A549 (cell line): Measurements from ENCODE around the gene CAMTA1. TPM values are rescaled to one million over a fixed set of nuclear protein-coding genes. Genes with fewer than 3 reads are reported as not detected.
"Not testable (repeated sequence)": the region's sequence is repeated elsewhere in the genome, so short reads cannot be mapped to it uniquely, and the experiment has no call there.

Experiments
- ATAC-seq, 2 experiments: fragments of 200-7000 bp in 1 of 2; fragments of >200 bp in 1 of 2; cut with Nextera tagmentation in 1 of 2; cut with Tn5 transposase in 1 of 2; 3 replicates each; pipeline versions ENCODE4 v1.8.0 to v1.9.1; 2018 to 2020; ENCODE audit warnings: mild to moderate bottlenecking in 1 of 2, moderate library complexity in 1 of 2
- CTCF ChIA-PET: fragments of 300-600 bp; sonication (Branson Sonifier 250); formaldehyde crosslinking; extraction: SDS; loops from one replicate; lab custom pipeline; 2021; ENCODE audit warnings: antibody characterized with exemption, inconsistent platforms; lab: Yijun Ruan, JAX
- POLR2A ChIA-PET: fragments of 350-600 bp; formaldehyde crosslinking; extraction: SDS; loops from one replicate; lab custom pipeline; 2021; ENCODE audit warnings: antibody characterized with exemption, inconsistent platforms; lab: Yijun Ruan, JAX
- DNase-seq, 2 experiments: peaks; one replicate each; pipeline versions ENCODE4 v3.0.0 to v3.0.0-alpha.2; 2011 to 2016; ENCODE audit warnings: low read depth in 1 of 2, low spot score in 1 of 2
- FAIRE-seq: peaks from 2 replicates; lab custom pipeline; 2011; peaks lifted over from hg19 to GRCh38; lab: Jason Lieb, UNC
- H3K27ac ChIP-seq, 2 experiments: fragments of >200 bp; sonication (Bioruptor Twin); formaldehyde crosslinking; 3 replicates each; pipeline ENCODE4 v1.5.1; 2016 to 2017
- H3K4me1 ChIP-seq: fragments of >200 bp; sonication (Bioruptor Twin); formaldehyde crosslinking; 3 replicates; pipeline ENCODE4 v1.6.1; 2016
- H3K4me2 ChIP-seq: fragments of >200 bp; sonication (Bioruptor Twin); formaldehyde crosslinking; 3 replicates; pipeline ENCODE4 v1.6.1; 2016
- H3K4me3 ChIP-seq: fragments of >200 bp; sonication (Bioruptor Twin); formaldehyde crosslinking; 3 replicates; pipeline ENCODE4 v1.5.1; 2016
- H3K9me3 ChIP-seq: fragments of >200 bp; sonication (Bioruptor Twin); formaldehyde crosslinking; 3 replicates; pipeline ENCODE4 v1.6.1; 2016
- CHD2 ChIP-seq: fragments of 150-350 bp; IDR thresholded peaks from 2 replicates; pipeline ENCODE4 v1.6.1; 2014; ENCODE audit warnings: low read length; ENCODE audit not compliant: partially characterized antibody
- EHMT2 ChIP-seq: fragments of 200-600 bp; sonication (generic); IDR thresholded peaks from 2 replicates; pipeline ENCODE4 v1.6.1; 2016; ENCODE audit warnings: antibody characterized with exemption, low read depth, mild to moderate bottlenecking, moderate library complexity
- EP300 ChIP-seq, 2 experiments: fragments of >200 bp; sonication (Bioruptor Twin); formaldehyde crosslinking; IDR thresholded peaks; 2 replicates in 1 of 2; 3 replicates in 1 of 2; pipeline ENCODE4 v1.6.1; 2016 to 2017
- ESRRA ChIP-seq: fragments of 150-350 bp; IDR thresholded peaks from 2 replicates; pipeline ENCODE4 v1.6.1; 2014; ENCODE audit warnings: mild to moderate bottlenecking, low read length, borderline replicate concordance
- FOSB ChIP-seq: fragments of 250-450 bp; sonication (Bioruptor Pico); IDR thresholded peaks from 2 replicates; pipeline ENCODE4 v1.5.0; 2020; ENCODE audit warnings: mild to moderate bottlenecking, moderate library complexity
- FOSL2 ChIP-seq, 2 experiments: fragments of 450-650 bp in 1 of 2; fragments of >200 bp in 1 of 2; sonication (Bioruptor Twin) in 1 of 2; formaldehyde crosslinking; IDR thresholded peaks; 2 replicates each; pipeline versions ENCODE4 v1.5.0 to v1.6.1; 2016 to 2020; ENCODE audit warnings: mild to moderate bottlenecking in 1 of 2, moderate library complexity in 1 of 2
- GATA3 ChIP-seq: IDR thresholded peaks from 2 replicates; pipeline ENCODE4 v1.6.1; 2012; ENCODE audit warnings: borderline replicate concordance
- HDAC2 ChIP-seq: fragments of 200-600 bp; sonication (generic); IDR thresholded peaks from 2 replicates; pipeline ENCODE4 v1.6.1; 2016
- HOXA7 ChIP-seq: fragments of 250-450 bp; sonication (Bioruptor Pico); IDR thresholded peaks from 2 replicates; pipeline ENCODE4 v1.5.0; 2020; ENCODE audit warnings: mild to moderate bottlenecking, moderate library complexity
- HOXB13 ChIP-seq: fragments of 250-450 bp; sonication (Bioruptor Pico); IDR thresholded peaks from 2 replicates; pipeline ENCODE4 v1.5.0; 2020; ENCODE audit warnings: low read depth, mild to moderate bottlenecking, moderate library complexity
- HOXB5 ChIP-seq: fragments of 250-450 bp; sonication (Bioruptor Pico); IDR thresholded peaks from 2 replicates; pipeline ENCODE4 v1.5.0; 2020; ENCODE audit warnings: mild to moderate bottlenecking, moderate library complexity
- JUN ChIP-seq, 2 experiments: fragments of >200 bp; sonication (Bioruptor Twin); formaldehyde crosslinking; IDR thresholded peaks; 2 replicates in 1 of 2; 3 replicates in 1 of 2; pipeline ENCODE4 v1.6.1; 2016 to 2017
- MAFK ChIP-seq: fragments of 450-650 bp; IDR thresholded peaks from 2 replicates; pipeline ENCODE4 v1.6.1; 2014; ENCODE audit not compliant: partially characterized antibody
- PBX3 ChIP-seq: IDR thresholded peaks from 2 replicates; pipeline ENCODE4 v1.6.1; 2012
- PHF8 ChIP-seq: fragments of 200-600 bp; sonication (generic); IDR thresholded peaks from 2 replicates; pipeline ENCODE4 v1.6.1; 2016; ENCODE audit warnings: low read depth, mild to moderate bottlenecking, antibody characterized with exemption, moderate library complexity, borderline replicate concordance
- POLR2AphosphoS2 ChIP-seq: conservative IDR thresholded peaks from 2 replicates; pipeline ENCODE4 v1.6.1; 2012; ENCODE audit warnings: low read length, improper control_type of control experiment, inconsistent platforms
- RARB ChIP-seq: fragments of 250-450 bp; sonication (Bioruptor Pico); IDR thresholded peaks from 2 replicates; pipeline ENCODE4 v1.8.0; 2021; ENCODE audit warnings: mild to moderate bottlenecking, moderate library complexity
- RCOR1 ChIP-seq: fragments of 150-350 bp; IDR thresholded peaks from 2 replicates; pipeline ENCODE4 v1.6.1; 2014; ENCODE audit warnings: antibody characterized with exemption, low read length, low read depth
- SREBF2 ChIP-seq: fragments of 450-650 bp; IDR thresholded peaks from 2 replicates; pipeline ENCODE4 v1.6.1; 2014; ENCODE audit warnings: mild to moderate bottlenecking, moderate library complexity
- TFCP2L1 ChIP-seq: fragments of 250-450 bp; sonication (Bioruptor Pico); IDR thresholded peaks from 2 replicates; pipeline ENCODE4 v1.5.0; 2021; ENCODE audit warnings: mild to moderate bottlenecking
- TP53 ChIP-seq: fragments of 250-450 bp; sonication (Bioruptor Pico); IDR thresholded peaks from 2 replicates; pipeline ENCODE4 v1.5.0; 2021; ENCODE audit warnings: mild to moderate bottlenecking, moderate library complexity
- WGBS: methylation state at CpG from one replicate; pipeline ENCODE4 v1.1.6; 2017; ENCODE audit errors: missing lambda C conversion rate; 5-methylcytosine and 5-hydroxymethylcytosine counted together
- polyA plus RNA-seq, 4 experiments: library from polyadenylated mRNA; depleted of rRNA in 3 of 4; stranded (reverse); fragments of >200 nt; fragmentation: RNase III in 1 of 4; extraction: RNeasy Plus Mini Kit Qiagen cat#74134 plus additional on column Dnase treatment in 1 of 4; gene quantifications; 2 replicates in 3 of 4; 3 replicates in 1 of 4; pipeline ENCODE4 v1.2.3, GENCODE V29; 2011 to 2017
- TF ChIP-seq, protein P1 (sequence below): fragments of 450-650 bp; IDR thresholded peaks from 2 replicates; pipeline ENCODE4 v1.6.1; 2014; ENCODE audit warnings: antibody characterized with exemption
- TF ChIP-seq, protein P2 (sequence below): IDR thresholded peaks from 2 replicates; pipeline ENCODE4 v1.6.1; 2012
- TF ChIP-seq, protein P3 (sequence below): fragments of >200 bp; sonication (Bioruptor Twin); formaldehyde crosslinking; IDR thresholded peaks from 3 replicates; pipeline ENCODE4 v1.5.1; 2016

Gene CAMTA1
- polyA plus RNA-seq, 2 of the 4 experiments (the other 2 are of a cell fraction): 58.8 to 75.0 TPM

DNA sequence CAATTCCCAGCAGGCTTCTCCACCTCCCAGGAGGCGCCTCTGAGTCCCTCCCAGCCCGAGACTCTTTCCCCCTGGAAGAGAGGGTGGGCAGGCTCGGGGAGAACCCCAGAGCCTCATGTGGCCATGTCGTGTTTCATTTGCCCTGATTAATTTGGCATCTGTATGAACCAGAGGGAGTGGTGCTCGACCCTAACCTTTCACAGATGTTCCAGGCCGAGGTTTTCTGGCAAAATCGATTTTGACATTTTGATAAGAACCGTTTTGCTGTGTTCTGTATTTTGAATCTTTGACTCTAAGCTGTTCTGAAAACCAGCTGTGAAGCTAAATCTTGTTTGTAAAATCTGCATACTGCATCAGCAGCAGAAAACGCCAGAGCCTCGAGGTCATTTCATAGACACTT, 367.4 kb downstream of the CAMTA1 start:
- no peaks in the 10 kb centered on the region for H3K9me3 ChIP-seq
- TF ChIP-seq, protein P1, sequence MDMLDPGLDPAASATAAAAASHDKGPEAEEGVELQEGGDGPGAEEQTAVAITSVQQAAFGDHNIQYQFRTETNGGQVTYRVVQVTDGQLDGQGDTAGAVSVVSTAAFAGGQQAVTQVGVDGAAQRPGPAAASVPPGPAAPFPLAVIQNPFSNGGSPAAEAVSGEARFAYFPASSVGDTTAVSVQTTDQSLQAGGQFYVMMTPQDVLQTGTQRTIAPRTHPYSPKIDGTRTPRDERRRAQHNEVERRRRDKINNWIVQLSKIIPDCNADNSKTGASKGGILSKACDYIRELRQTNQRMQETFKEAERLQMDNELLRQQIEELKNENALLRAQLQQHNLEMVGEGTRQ: no peak
- TF ChIP-seq GATA3: no peak
- TF ChIP-seq, protein P2, sequence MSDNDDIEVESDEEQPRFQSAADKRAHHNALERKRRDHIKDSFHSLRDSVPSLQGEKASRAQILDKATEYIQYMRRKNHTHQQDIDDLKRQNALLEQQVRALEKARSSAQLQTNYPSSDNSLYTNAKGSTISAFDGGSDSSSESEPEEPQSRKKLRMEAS: no peak
- H3K4me1 ChIP-seq: no peaks in the 10 kb centered on the region
- H3K27ac ChIP-seq: no peak overlapping the region
- POLR2A ChIA-PET: no interaction called here
- DNase-seq: no peak
- no peak for ATAC-seq
- H3K4me3 ChIP-seq: no peak overlapping the region
- no peak for FAIRE-seq
- 68% methylated on average over 10 of the region's 10 CpGs for WGBS
- H3K4me2 ChIP-seq: no peak overlapping the region
- CTCF ChIA-PET: no interaction called here

DNA sequence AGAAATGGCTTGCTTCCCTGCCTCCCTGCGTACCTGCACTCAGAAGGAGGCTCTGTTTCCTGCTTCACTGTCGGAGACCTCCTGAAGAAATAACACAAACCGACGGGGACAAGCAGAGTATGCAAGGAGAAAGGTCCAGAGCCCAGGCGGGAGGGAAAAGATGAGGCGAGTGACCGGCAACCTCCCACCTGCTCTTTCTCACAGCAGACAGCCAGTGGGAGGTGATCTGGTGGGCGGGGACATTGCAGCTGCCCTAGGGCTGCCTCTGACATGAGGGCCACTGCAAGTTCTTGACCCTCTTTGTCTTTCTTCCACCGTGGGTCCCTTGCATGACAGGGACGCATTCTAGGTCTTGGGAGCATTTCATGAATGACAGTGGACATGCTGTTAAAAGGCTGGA, 368.2 kb downstream of the CAMTA1 start:
- WGBS: 84% methylated on average over 8 of the region's 10 CpGs
- Histone ChIP-seq H3K4me3 (no peak overlapping the region), H3K9me3 (no peaks in the 10 kb centered on the region), H3K4me2 (no peak overlapping the region)
- POLR2A ChIA-PET: no interaction called here
- CTCF ChIA-PET: interaction anchor here (0.6 kb wide), 1 partner anchor 77 kb away, joined by 4 read pairs; no protein-coding TSS in a partner anchor
- ATAC-seq: no peak
- FAIRE-seq: no peak
- no peak for DNase-seq
- TF ChIP-seq RARB (CRISPR knock-in tag): no peak
- TF ChIP-seq MAFK: no peak
- TF ChIP-seq POLR2AphosphoS2: no peak
- no peak for TF ChIP-seq JUN (IDR thresholded peaks at IDR 0.05)
- TF ChIP-seq FOSB (CRISPR knock-in tag): no peak
- no peak for TF ChIP-seq HOXB5
- no peak for TF ChIP-seq TP53 (CRISPR knock-in tag)
- no peak for TF ChIP-seq HDAC2
- TF ChIP-seq EHMT2: no peak
- no peak for TF ChIP-seq SREBF2
- TF ChIP-seq, protein P1: no peak
- TF ChIP-seq, all 56 proteins: peak for 0
- no peaks in the 10 kb centered on the region for H3K4me1 ChIP-seq
- no peak overlapping the region for H3K27ac ChIP-seq

DNA sequence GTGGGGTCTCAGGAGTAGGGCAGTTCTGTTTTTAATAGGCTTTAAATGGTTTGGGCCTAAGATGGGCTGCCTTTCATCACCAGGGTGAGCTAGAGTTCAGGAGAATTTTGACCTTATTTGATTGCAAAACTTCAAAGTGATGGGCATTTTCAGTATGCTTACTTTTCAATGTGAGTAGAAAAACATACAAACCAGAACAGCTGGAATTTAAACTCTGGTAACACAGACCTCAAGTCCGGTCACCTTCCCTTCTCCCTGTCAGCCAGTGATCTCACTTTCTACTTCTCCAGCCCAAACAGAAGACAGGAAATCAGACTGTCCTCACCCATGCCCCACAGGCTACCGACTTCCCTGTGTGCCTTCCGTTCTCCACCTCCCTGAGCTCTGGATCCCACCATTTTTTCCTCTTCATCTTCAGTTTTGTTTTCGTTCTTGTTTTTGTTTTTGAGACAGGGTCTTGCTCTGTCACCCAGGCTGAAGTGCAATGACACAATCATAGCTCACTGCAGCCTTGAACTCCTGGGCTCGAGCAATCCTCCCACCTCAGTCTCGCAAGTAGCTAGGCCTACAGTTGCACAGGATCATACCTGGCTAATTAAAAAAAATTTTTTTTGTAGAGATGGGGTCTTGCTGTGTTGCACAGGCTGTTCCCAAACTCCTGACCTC, 374.0 kb downstream of the CAMTA1 start:
- ChIA-PET POLR2A (no interaction called here), CTCF (interaction anchor here (0.8 kb wide), 1 partner anchor 18 kb away, joined by 3 read pairs; no protein-coding TSS in a partner anchor)
- FAIRE-seq (no peak), ATAC-seq (no peak), DNase-seq (no peak)
- 80% methylated on average over 6 of the region's 6 CpGs for WGBS
- no peaks in the 10 kb centered on the region for H3K4me1 ChIP-seq
- H3K4me3 ChIP-seq: no peak overlapping the region
- H3K4me2 ChIP-seq: no peak overlapping the region
- no peak overlapping the region for H3K27ac ChIP-seq
- TF ChIP-seq ESRRA: no peak
- no peak for TF ChIP-seq HOXA7
- TF ChIP-seq EP300 (IDR thresholded peaks at IDR 0.05): no peak
- TF ChIP-seq POLR2AphosphoS2: no peak
- peaks cover 10% of the 10 kb centered on the region; the same call in 2 of the 3 replicates for H3K9me3 ChIP-seq

DNA sequence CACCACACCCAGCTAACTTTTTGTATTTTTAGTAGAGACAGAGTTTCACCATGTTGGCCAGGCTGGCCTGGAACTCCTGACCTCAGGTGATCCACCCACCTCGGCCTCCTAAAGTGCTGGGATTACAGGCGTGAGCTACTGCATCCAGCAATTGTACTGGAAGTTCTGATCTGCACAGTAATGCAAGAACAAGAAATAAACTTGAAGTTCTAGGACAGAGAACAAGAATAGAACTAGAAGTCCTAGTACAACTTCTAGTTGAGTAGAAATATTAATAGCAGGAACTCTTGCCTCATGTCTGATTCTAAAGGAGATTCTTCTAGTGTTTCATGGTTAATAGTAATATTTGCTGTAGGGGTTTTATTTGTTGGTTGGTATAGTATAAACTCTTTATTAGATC, 383.3 kb downstream of the CAMTA1 start:
- POLR2A ChIA-PET, H3K4me3 ChIP-seq, H3K9me3 ChIP-seq, H3K4me2 ChIP-seq, CTCF ChIA-PET, FAIRE-seq, ATAC-seq, H3K27ac ChIP-seq, DNase-seq, H3K4me1 ChIP-seq: not testable (repeated sequence)
- no CpG with 5 or more reads among the region's 2 CpGs for WGBS

DNA sequence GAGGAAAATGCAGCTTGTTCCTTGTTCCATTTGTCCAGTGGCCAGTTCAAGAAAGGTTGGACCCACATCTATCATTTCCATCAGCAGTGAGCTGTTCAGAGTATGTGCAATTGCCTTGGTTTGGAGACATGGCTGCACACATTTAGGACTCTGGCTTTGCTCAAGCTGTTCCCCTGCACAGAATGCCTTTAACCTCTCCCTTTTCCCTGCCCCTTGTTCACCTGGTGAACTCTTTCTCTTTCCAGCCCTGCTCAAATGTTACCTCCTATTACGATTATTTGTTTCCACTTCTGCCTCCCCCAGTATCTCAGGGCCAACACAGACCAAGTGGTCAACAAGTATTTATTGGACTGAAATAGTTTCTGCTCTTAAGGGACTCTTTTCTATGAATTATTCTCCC, 385.9 kb downstream of the CAMTA1 start:
- 52% methylated on average over 1 of the region's 1 CpG for WGBS
- FAIRE-seq: no peak
- no peak for ATAC-seq
- Histone ChIP-seq H3K27ac (no peak overlapping the region), H3K4me3 (no peak overlapping the region), H3K9me3 (no peaks in the 10 kb centered on the region), H3K4me2 (no peak overlapping the region), H3K4me1 (no peaks in the 10 kb centered on the region)
- CTCF ChIA-PET: no interaction called here
- no peak for DNase-seq
- POLR2A ChIA-PET: no interaction called here
- TF ChIP-seq PHF8 (no peak), TFCP2L1 (CRISPR knock-in tag) (no peak), HOXB13 (CRISPR knock-in tag) (no peak), EP300 (IDR thresholded peaks at IDR 0.05) (no peak), RCOR1 (no peak), FOSL2 (IDR thresholded peaks at IDR 0.05) (no peak), FOSL2 (CRISPR knock-in tag; IDR thresholded peaks at IDR 0.05) (no peak), HOXA7 (no peak), SREBF2 (no peak), CHD2 (no peak), PBX3 (no peak)
- TF ChIP-seq, protein P3, sequence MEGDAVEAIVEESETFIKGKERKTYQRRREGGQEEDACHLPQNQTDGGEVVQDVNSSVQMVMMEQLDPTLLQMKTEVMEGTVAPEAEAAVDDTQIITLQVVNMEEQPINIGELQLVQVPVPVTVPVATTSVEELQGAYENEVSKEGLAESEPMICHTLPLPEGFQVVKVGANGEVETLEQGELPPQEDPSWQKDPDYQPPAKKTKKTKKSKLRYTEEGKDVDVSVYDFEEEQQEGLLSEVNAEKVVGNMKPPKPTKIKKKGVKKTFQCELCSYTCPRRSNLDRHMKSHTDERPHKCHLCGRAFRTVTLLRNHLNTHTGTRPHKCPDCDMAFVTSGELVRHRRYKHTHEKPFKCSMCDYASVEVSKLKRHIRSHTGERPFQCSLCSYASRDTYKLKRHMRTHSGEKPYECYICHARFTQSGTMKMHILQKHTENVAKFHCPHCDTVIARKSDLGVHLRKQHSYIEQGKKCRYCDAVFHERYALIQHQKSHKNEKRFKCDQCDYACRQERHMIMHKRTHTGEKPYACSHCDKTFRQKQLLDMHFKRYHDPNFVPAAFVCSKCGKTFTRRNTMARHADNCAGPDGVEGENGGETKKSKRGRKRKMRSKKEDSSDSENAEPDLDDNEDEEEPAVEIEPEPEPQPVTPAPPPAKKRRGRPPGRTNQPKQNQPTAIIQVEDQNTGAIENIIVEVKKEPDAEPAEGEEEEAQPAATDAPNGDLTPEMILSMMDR: no peak
